NCI-H187 (cell line): ENCODE measurements around the gene KRT35.

Source experiments
- DNase-seq, 2 experiments: peaks; one replicate each; lab custom pipeline; 2025; lab: John Stamatoyannopoulos, UW

The KRT35 gene

GRCh38 chr17:41511716-41512115 is 30.8 kb upstream of the KRT35 start:
- no peak for DNase-seq

- no peak for DNase-seq
Measured at GRCh38 chr17:41511116-41511515, 30.2 kb upstream of the KRT35 start.

GRCh38 chr17:41510251-41511065 is 29.5 kb upstream of the KRT35 start:
- no peak for DNase-seq

GRCh38 chr17:41507315-41507880 is 26.4 kb upstream of the KRT35 start:
- no peak for DNase-seq

GRCh38 chr17:41505809-41506767 is 25.1 kb upstream of the KRT35 start:
- DNase-seq = no peak

- DNase-seq = no peak
Measured at GRCh38 chr17:41505007-41505808, 24.3 kb upstream of the KRT35 start, which contains the start of gene KRT13. Gene KRT13 (minus strand): TSS chr17:41505612. CDS start chr17:41505550, 62 bp downstream.

- no peak for DNase-seq
Measured at GRCh38 chr17:41504246-41504977, 23.5 kb upstream of the KRT35 start.

GRCh38 chr17:41503202-41503601 is 22.3 kb upstream of the KRT35 start:
- no peak for DNase-seq

- DNase-seq = no peak
Measured at GRCh38 chr17:41500131-41500911, 19.4 kb upstream of the KRT35 start.

GRCh38 chr17:41499714-41500113 is 18.8 kb upstream of the KRT35 start:
- no peak for DNase-seq

- DNase-seq = no peak
Measured at GRCh38 chr17:41498276-41498675, 17.3 kb upstream of the KRT35 start.

- peak in 1 of 2 experiments; percentile 27 for DNase-seq
Measured at GRCh38 chr17:41496803-41497484, 16.0 kb upstream of the KRT35 start.

- no peak for DNase-seq
Measured at GRCh38 chr17:41494524-41494923, 13.6 kb upstream of the KRT35 start.

- DNase-seq = no peak
Measured at GRCh38 chr17:41492771-41493170, 11.8 kb upstream of the KRT35 start.

- DNase-seq = no peak
Measured at GRCh38 chr17:41492351-41492750, 11.4 kb upstream of the KRT35 start.

- no peak for DNase-seq
Measured at GRCh38 chr17:41491476-41491875, 10.5 kb upstream of the KRT35 start.

- DNase-seq = peak; percentile 5 to 14
Measured at GRCh38 chr17:41490000-41490990, 9.3 kb upstream of the KRT35 start.

- DNase-seq = no peak
Measured at GRCh38 chr17:41489531-41489930, 8.6 kb upstream of the KRT35 start, which contains the start of gene KRT36. Gene KRT36 (minus strand): TSS chr17:41489910. CDS start chr17:41489864, 46 bp downstream.
